NCI-H345 treated with DMSO at 0.1 percent for 48 hours (cell line): ENCODE results near the gene TMEM72.

Experiments
- DNase-seq: peaks from one replicate; lab custom pipeline; 2025; ENCODE audit not compliant: unreplicated experiment; lab: John Stamatoyannopoulos, UW

Gene TMEM72

GRCh38 chr10:44951576-44952226 is 40.6 kb downstream of the TMEM72 start:
- DNase-seq, result no peak

- DNase-seq, result no peak
Observed at GRCh38 chr10:44952779-44953231, 41.7 kb downstream of the TMEM72 start.

GRCh38 chr10:44954042-44954441 is 42.9 kb downstream of the TMEM72 start:
- DNase-seq, result no peak

GRCh38 chr10:44954962-44955361 is 43.8 kb downstream of the TMEM72 start:
- no peak for DNase-seq

GRCh38 chr10:44955413-44956070 is 44.4 kb downstream of the TMEM72 start:
- no peak for DNase-seq

- no peak for DNase-seq
Observed at GRCh38 chr10:44956226-44956625, 45.1 kb downstream of the TMEM72 start.

- DNase-seq, result no peak
Observed at GRCh38 chr10:44956717-44957706, 45.9 kb downstream of the TMEM72 start.

- no peak for DNase-seq
Observed at GRCh38 chr10:44958196-44958897, 47.2 kb downstream of the TMEM72 start.

- no peak for DNase-seq
Observed at GRCh38 chr10:44958898-44959246, 47.7 kb downstream of the TMEM72 start.

GRCh38 chr10:44959247-44960087 is 48.3 kb downstream of the TMEM72 start, which contains the start of gene RASSF4:
Gene RASSF4, plus strand, starts transcription at chr10:44959802. Its CDS starts 10,401 bp downstream, at chr10:44970203.
- peak; percentile 47 for DNase-seq

GRCh38 chr10:44960088-44960460 is 48.9 kb downstream of the TMEM72 start:
- peak; percentile 10 for DNase-seq

- no peak for DNase-seq
Observed at GRCh38 chr10:44960482-44961229, 49.5 kb downstream of the TMEM72 start.

GRCh38 chr10:44961230-44961571 is 50.1 kb downstream of the TMEM72 start:
- no peak for DNase-seq

- DNase-seq, result no peak
Observed at GRCh38 chr10:44961931-44962750, 51.0 kb downstream of the TMEM72 start.

GRCh38 chr10:44962870-44963738 is 52.0 kb downstream of the TMEM72 start:
- DNase-seq, result no peak

- no peak for DNase-seq
Observed at GRCh38 chr10:44963772-44964633, 52.9 kb downstream of the TMEM72 start.

GRCh38 chr10:44965104-44965503 is 54.0 kb downstream of the TMEM72 start:
- no peak for DNase-seq
